Measurements from ENCODE around the gene FLT3.

The FLT3 gene

GRCh38 chr13:28055357-28055756 lies 45.0 kb downstream of the FLT3 start:
- no peak overlapping the region for H3K4me3 ChIP-seq (replicated peaks in 1 of 2; ENCODE audit: low read depth in 2 of 2, low read length in 2 of 2)
- no peak for DNase-seq (ENCODE audit: low read depth in 2 of 2)
- TF ChIP-seq CTCF (IDR thresholded peaks at IDR 0.05; ENCODE audit: low read depth, low read length) = no peak

DNA sequence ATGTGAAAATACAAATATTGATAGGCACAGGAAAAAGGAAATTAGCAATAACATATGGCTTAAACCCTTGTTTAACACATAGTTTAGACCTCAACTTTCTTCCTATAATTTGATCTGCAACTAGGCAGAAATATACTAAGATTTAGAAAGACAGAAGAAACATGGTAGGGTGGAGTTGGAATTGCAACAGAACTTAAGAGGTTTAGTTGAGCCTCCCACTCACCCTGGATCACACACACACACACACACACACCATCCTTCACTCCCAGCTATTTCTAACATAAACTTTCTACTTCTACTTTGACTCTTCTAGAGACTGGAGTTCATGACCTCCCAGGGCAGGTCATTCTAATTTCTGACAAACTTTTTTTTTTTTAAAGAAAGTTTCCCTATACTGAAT lies 47.4 kb downstream of the FLT3 start:
- DNase-seq (ENCODE audit: low read depth in 2 of 2) = no peak
- no peak overlapping the region for H3K4me3 ChIP-seq (replicated peaks in 1 of 2; ENCODE audit: low read depth in 2 of 2, low read length in 2 of 2)
- no peak for TF ChIP-seq CTCF (IDR thresholded peaks at IDR 0.05; ENCODE audit: low read depth, low read length)

DNA sequence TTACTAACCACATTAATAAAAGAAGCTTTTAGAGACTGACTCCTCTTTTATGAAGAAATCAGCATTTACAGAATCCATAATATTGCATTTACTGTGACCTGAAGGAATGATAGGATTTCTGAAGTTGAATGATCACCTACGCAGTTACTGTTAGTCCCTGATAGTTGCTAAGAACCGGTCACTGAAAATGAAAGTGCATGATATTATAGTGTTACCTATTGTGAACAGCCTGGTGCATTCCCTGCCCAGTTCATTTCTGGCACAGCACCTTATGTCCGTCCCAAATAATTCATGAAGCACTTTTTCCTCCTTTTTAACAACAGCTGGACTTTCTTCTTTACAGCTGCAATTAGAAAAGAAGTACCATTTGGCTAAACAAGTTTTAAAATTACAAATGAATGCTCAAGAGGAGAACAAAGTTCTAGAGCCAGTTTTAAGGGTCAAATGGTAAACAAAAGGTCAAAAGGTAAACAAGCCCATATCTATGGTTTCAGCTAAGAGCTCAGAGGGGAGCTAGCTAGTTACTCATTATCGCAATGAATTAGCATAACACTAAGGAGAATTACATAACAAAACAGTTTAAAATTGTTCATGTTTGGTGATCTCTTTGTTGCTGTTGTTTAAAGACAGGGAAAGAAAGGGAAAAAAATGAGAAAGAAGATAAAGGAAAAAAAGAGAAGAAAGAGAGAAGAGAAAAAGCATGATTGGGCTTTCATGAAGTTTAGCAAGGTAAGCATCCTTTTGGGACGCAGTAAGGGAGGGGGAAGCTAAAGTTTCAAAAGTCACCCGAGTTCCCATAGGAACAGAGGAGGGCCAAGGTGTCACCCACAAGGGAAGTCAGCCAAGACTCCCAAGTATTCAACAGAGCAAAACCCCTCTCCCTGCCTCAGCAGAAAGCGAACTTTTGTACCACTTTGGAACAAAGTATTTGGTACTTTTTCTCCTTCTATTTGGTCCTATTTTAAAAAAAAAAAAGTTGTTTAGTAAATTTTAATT lies 50.2 kb downstream of the FLT3 start:
- H3K4me3 ChIP-seq (replicated peaks in 1 of 2; ENCODE audit: low read depth in 2 of 2, low read length in 2 of 2) = no peak overlapping the region
- no peak for DNase-seq (ENCODE audit: low read depth in 2 of 2)
- no peak for TF ChIP-seq CTCF (IDR thresholded peaks at IDR 0.05; ENCODE audit: low read depth, low read length)

GRCh38 chr13:28049215-28049614 lies 51.2 kb downstream of the FLT3 start:
- H3K4me3 ChIP-seq (replicated peaks in 1 of 2; ENCODE audit: low read depth in 2 of 2, low read length in 2 of 2) = no peak overlapping the region
- no peak for DNase-seq (ENCODE audit: low read depth in 2 of 2)
- TF ChIP-seq CTCF (IDR thresholded peaks at IDR 0.05; ENCODE audit: low read depth, low read length) = no peak

GRCh38 chr13:28048768-28049167 lies 51.6 kb downstream of the FLT3 start:
- no peak for DNase-seq (ENCODE audit: low read depth in 2 of 2)
- TF ChIP-seq CTCF (IDR thresholded peaks at IDR 0.05; ENCODE audit: low read depth, low read length) = no peak
- no peak overlapping the region for H3K4me3 ChIP-seq (replicated peaks in 1 of 2; ENCODE audit: low read depth in 2 of 2, low read length in 2 of 2)

DNA sequence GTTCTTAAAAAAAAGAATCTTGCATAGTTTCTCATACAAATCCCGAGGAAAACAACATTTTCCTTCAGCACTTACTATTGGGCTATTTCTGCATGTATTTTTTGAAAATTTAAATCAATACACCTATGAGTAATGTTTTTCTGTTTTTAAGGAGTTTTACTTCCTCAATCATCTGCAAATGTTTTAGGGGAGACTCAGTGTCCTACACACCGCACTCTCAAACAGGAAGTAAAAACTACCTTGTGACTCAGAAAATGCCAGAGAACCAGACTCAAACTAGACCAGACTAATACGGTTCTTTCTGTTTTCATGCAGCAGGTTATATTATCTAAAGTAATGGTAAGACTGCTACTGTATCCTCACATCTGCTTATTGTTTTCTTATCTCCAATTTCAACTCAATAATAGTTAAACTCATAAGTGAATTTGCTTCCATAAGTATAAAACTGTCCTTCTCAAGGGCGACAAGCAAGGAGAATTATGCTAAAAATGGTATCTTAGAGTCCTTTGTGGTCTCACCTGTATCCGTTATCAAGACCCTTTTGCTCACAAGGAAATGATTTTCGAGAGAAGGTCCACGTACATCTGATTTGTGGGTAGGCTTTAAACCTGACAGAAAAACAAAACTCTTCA lies 52.5 kb downstream of the FLT3 start:
- DNase-seq (ENCODE audit: low read depth in 2 of 2) = no peak
- TF ChIP-seq CTCF (IDR thresholded peaks at IDR 0.05; ENCODE audit: low read depth, low read length) = no peak
- H3K4me3 ChIP-seq (replicated peaks in 1 of 2; ENCODE audit: low read depth in 2 of 2, low read length in 2 of 2) = no peak overlapping the region

Data from cardiac fibroblast (primary cell).